Liver (tissue), 9 donors: ENCODE measurements around the gene VSIG10L. TPM values are rescaled to one million over a fixed set of nuclear protein-coding genes. Genes with fewer than 3 reads are reported as not detected.

Source experiments
- DNase-seq: peaks from one replicate; pipeline ENCODE4 v3.0.0-alpha.2; 2017; ENCODE audit warnings: low spot score
- H3K27ac ChIP-seq, 2 donors: one replicate each; pipeline ENCODE4 v1.7.0; 2013; ENCODE audit warnings: inconsistent platforms in 2 of 2, low read length in 2 of 2, control low read depth in 1 of 2, low read depth in 1 of 2, mild to moderate bottlenecking in 1 of 2
- H3K27me3 ChIP-seq, 4 donors: one replicate each; pipeline versions ENCODE4 v1.6.1 to v1.7.0; 2013; ENCODE audit warnings: low read length in 3 of 4, inconsistent platforms in 1 of 4, mild to moderate bottlenecking in 1 of 4, moderate library complexity in 1 of 4; ENCODE audit not compliant: control insufficient read depth in 4 of 4, insufficient read depth in 4 of 4
- H3K36me3 ChIP-seq, 4 donors: one replicate each; pipeline versions ENCODE4 v1.6.1 to v1.7.0; 2013; ENCODE audit warnings: low read length in 3 of 4, mild to moderate bottlenecking in 3 of 4, low read depth in 1 of 4, moderate library complexity in 1 of 4; ENCODE audit not compliant: control insufficient read depth in 4 of 4, insufficient read depth in 3 of 4
- H3K4me1 ChIP-seq, 4 donors: one replicate each; pipeline versions ENCODE4 v1.6.1 to v1.7.0; 2013; ENCODE audit warnings: low read length in 3 of 4, mild to moderate bottlenecking in 3 of 4, moderate library complexity in 1 of 4; ENCODE audit not compliant: control insufficient read depth in 4 of 4, insufficient read depth in 4 of 4
- H3K4me3 ChIP-seq, 3 donors: one replicate each; pipeline versions ENCODE4 v1.6.1 to v1.7.0; 2013; ENCODE audit warnings: low read length in 3 of 3, control low read depth in 1 of 3, low read depth in 1 of 3, mild to moderate bottlenecking in 1 of 3
- H3K9ac ChIP-seq, 2 donors: one replicate each; pipeline ENCODE4 v1.7.0; 2013; ENCODE audit warnings: low read length in 2 of 2, mild to moderate bottlenecking in 2 of 2, moderate library complexity in 2 of 2, control low read depth in 1 of 2, low read depth in 1 of 2
- H3K9me3 ChIP-seq, 4 donors: one replicate each; pipeline versions ENCODE4 v1.6.1 to v1.7.0; 2013; ENCODE audit warnings: low read length in 3 of 4; ENCODE audit not compliant: control insufficient read depth in 4 of 4
- ATF3 ChIP-seq: IDR thresholded peaks from 2 replicates; pipeline ENCODE4 v1.6.1; 2016; ENCODE audit warnings: antibody characterized with exemption
- CTCF ChIP-seq: fragments of 150-350 bp; IDR thresholded peaks from 2 replicates; pipeline ENCODE4 v1.5.1; 2017; ENCODE audit warnings: improper control_type of control experiment, low read depth, low read length; ENCODE audit not compliant: missing input control
- EGR1 ChIP-seq, 2 donors: IDR thresholded peaks; 2 replicates each; pipeline ENCODE4 v1.6.1; 2016 to 2018; ENCODE audit warnings: antibody characterized with exemption in 2 of 2, low read depth in 2 of 2
- FOXA2 ChIP-seq: IDR thresholded peaks from 2 replicates; pipeline ENCODE4 v1.6.1; 2016; ENCODE audit warnings: antibody characterized with exemption
- HNF4A ChIP-seq, 2 donors: conservative IDR thresholded peaks; 2 replicates each; pipeline ENCODE4 v1.6.1; 2016; ENCODE audit warnings: antibody characterized with exemption in 2 of 2, mild to moderate bottlenecking in 2 of 2
- HNF4G ChIP-seq: IDR thresholded peaks from 2 replicates; pipeline ENCODE4 v1.6.1; 2016; ENCODE audit warnings: antibody characterized with exemption
- JUND ChIP-seq, 2 donors: IDR thresholded peaks; 2 replicates each; pipeline ENCODE4 v1.6.1; 2016; ENCODE audit warnings: antibody characterized with exemption in 2 of 2
- MAX ChIP-seq: IDR thresholded peaks from 2 replicates; pipeline ENCODE4 v1.6.1; 2016; ENCODE audit warnings: antibody characterized with exemption
- NR2F2 ChIP-seq: IDR thresholded peaks from 2 replicates; pipeline ENCODE4 v1.6.1; 2016; ENCODE audit warnings: antibody characterized with exemption
- RAD21 ChIP-seq, 2 donors: IDR thresholded peaks; 2 replicates each; pipeline ENCODE4 v1.6.1; 2016; ENCODE audit warnings: antibody characterized with exemption in 2 of 2, mild to moderate bottlenecking in 2 of 2
- REST ChIP-seq: IDR thresholded peaks from 2 replicates; pipeline ENCODE4 v1.6.1; 2016; ENCODE audit warnings: antibody characterized with exemption, mild to moderate bottlenecking
- RXRA ChIP-seq, 2 donors: IDR thresholded peaks; 2 replicates each; pipeline ENCODE4 v1.6.1; 2017 to 2018; ENCODE audit warnings: antibody characterized with exemption in 2 of 2, mild to moderate bottlenecking in 1 of 2
- SP1 ChIP-seq: IDR thresholded peaks from 2 replicates; pipeline ENCODE4 v1.6.1; 2018; ENCODE audit warnings: antibody characterized with exemption, mild to moderate bottlenecking
- YY1 ChIP-seq: IDR thresholded peaks from 2 replicates; pipeline ENCODE4 v1.6.1; 2016; ENCODE audit warnings: antibody characterized with exemption, mild to moderate bottlenecking
- ZBTB33 ChIP-seq: IDR thresholded peaks from 2 replicates; pipeline ENCODE4 v1.6.1; 2016; ENCODE audit warnings: antibody characterized with exemption
- WGBS: extraction: QIAGEN DNeasy Blood & Tissue Kit; methylation state at CpG from one replicate; pipeline ENCODE4 v1.1.7; 2013; 5-methylcytosine and 5-hydroxymethylcytosine counted together
- polyA plus RNA-seq, 2 donors: library from polyadenylated mRNA; stranded (reverse) in 1 of 2; unstranded in 1 of 2; fragments of 200-250 nt in 1 of 2; fragments of >200 nt in 1 of 2; fragmentation: Nextera tagmentation in 1 of 2; extraction: Ambion mirVana in 1 of 2; gene quantifications; one replicate each; pipeline versions ENCODE4 v1.2.1 to v1.2.3, GENCODE V29; 2013 to 2015
- total RNA-seq, 2 donors: library from RNA; depleted of rRNA; stranded (reverse); fragments of >200 nt; gene quantifications; one replicate each; pipeline ENCODE4 v1.2.3, GENCODE V29; 2014
- donor health status: healthy.
- donor health status: healthy.
- donor health status: healthy.
- donor health status: healthy.
- donor health status: healthy.

VSIG10L gene
- total and polyA plus RNA-seq, 4 donors = 0.60 to 1.8 (median 0.83) TPM

- no peak for TF ChIP-seq RXRA (IDR thresholded peaks at IDR 0.05)
Observed at GRCh38 chr19:51320280-51320657, 21.7 kb downstream of the VSIG10L start (continued).

- H3K36me3 ChIP-seq = no peaks in the 10 kb centered on the region
- H3K4me3 ChIP-seq = no peak overlapping the region
- peaks cover 0 to 4% (median 0%) of the 10 kb centered on the region in 4 donors for H3K27me3 ChIP-seq
- no peaks in the 10 kb centered on the region for H3K4me1 ChIP-seq
- H3K9ac ChIP-seq = no peak overlapping the region
- 88% methylated on average over 14 of the region's 14 CpGs for WGBS
- TF ChIP-seq SP1 (no peak), JUND (IDR thresholded peaks at IDR 0.05) (no peak), EGR1 (IDR thresholded peaks at IDR 0.05; ENCODE audit: low read depth in 2 of 2) (no peak), FOXA2 (no peak), HNF4G (no peak), NR2F2 (no peak), ATF3 (no peak), RAD21 (IDR thresholded peaks at IDR 0.05) (no peak), MAX (no peak), CTCF (no peak), HNF4A (conservative IDR thresholded peaks at IDR 0.05) (no peak), REST (no peak), ZBTB33 (no peak), YY1 (no peak)
- H3K27ac ChIP-seq = no peak overlapping the region
- no peak for DNase-seq
- no peaks in the 10 kb centered on the region for H3K9me3 ChIP-seq
Observed at GRCh38 chr19:51319649-51320279, 22.2 kb downstream of the VSIG10L start.
